GM13976 (cell line): Measurements from ENCODE around the gene CAMK2A.
A peak's percentile ranks its signal among the peaks of the same experiment; 100 is the strongest.

Source experiments
- DNase-seq: peaks from one replicate; pipeline ENCODE4 v3.0.0; 2012; ENCODE audit warnings: low spot score
- CTCF ChIP-seq: IDR thresholded peaks from 2 replicates; pipeline ENCODE4 v1.5.1; 2012; ENCODE audit warnings: borderline replicate concordance, mild to moderate bottlenecking; ENCODE audit not compliant: insufficient read depth; ENCODE audit errors: extremely low read depth, missing control alignments, control extremely low read depth
- in situ Hi-C: fragments of 300-500 bp; cut with MboI; formaldehyde crosslinking; loops from one replicate; pipeline ENCODE4 v1.12.0; 2022; ENCODE audit warnings: low sequenced_read_pairs, mixed read lengths, inconsistent platforms; ENCODE audit not compliant: unreplicated experiment

The CAMK2A gene

DNA sequence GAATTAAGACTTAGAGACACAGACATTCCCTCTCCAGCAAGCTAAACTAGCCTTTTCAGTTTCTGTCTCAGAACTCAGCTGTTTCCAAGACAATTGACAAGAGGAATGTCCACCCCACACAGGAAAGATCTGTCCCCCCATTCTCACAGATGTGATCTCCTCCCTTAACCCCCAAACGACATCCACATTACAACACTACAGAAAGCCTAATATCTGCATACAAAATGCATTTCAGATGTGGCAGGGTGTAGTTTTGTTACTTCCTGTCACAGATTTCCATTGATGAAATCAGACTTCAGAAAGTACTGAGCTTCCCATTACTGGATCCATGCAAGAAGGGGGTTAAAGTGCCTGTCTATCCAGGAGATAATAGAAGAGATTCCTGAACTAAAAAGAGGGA lies 16.0 kb upstream of the CAMK2A start:
- DNase-seq = no peak

GRCh38 chr5:150305095-150305494 lies 15.5 kb upstream of the CAMK2A start:
- TF ChIP-seq CTCF = no peak
- DNase-seq = no peak
- in situ Hi-C loops = no loop called here

More for the DNA sequence above, 16.0 kb upstream of the CAMK2A start:
- no peak for TF ChIP-seq CTCF
- in situ Hi-C loops = no loop called here

GRCh38 chr5:150304481-150305081 lies 15.0 kb upstream of the CAMK2A start:
- TF ChIP-seq CTCF = no peak
- in situ Hi-C loops = no loop called here
- no peak for DNase-seq

DNA sequence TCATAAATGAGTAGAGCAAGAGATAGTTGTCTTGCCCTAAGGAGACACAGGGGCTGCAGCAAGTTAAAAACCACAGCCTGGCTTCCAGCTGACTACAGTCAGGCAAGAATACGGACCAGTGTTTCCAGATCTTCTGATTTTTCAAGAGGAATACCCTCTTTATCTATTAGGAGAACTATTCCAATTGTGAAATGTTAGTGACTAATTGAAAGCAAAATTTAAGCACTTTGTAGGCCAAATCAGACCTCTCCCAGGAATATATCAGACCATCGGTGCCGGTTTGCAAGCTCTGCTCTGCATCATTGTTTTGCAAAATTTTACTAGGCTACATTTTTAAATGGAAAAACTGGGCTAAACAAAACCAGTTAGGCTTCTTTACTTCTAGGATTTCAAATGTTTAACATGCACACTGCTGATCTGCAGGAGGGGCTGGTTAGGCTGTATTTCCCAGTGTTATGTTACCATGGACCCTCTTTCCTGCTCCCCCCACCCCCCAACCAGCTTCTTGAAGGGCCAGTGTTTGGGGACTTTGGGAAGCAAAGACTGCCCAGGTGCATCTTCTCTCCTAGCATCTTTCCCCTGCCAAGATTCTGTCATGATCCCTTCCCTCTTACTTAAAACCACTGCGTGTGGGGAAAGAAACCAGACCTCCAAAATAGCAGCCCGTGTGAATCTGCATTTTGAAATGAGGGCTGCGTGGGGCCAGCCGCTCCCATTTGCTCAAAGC lies 14.2 kb upstream of the CAMK2A start:
- no peak for TF ChIP-seq CTCF
- in situ Hi-C loops = no loop called here
- no peak for DNase-seq

DNA sequence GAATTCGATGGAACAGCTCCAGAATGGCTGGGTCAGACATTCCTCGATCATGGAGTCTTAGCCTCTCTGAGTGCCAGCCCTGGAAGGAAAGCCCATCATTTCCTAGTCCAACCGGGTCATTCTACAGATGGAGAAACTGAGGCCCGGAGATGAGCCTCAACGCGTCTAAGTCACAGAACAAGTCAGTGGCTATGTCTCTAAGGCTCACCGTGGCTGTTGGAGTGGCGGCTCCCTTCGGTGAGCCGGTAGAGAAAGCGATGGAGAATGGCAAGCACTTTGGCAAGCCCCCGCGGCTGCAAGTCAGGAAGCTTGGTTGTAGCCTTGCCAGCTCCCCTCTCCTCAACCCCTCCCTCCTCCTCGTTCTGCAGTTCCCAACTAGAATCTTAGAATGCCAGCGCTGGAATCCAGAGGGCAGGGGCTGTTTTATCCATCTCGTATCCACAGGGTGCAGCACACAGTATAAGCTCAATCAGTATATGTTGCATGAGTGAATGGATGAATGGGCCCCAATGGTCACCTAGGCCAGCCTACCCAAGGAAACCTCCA lies 13.6 kb upstream of the CAMK2A start:
- no peak for TF ChIP-seq CTCF
- in situ Hi-C loops = no loop called here
- DNase-seq = no peak

DNA sequence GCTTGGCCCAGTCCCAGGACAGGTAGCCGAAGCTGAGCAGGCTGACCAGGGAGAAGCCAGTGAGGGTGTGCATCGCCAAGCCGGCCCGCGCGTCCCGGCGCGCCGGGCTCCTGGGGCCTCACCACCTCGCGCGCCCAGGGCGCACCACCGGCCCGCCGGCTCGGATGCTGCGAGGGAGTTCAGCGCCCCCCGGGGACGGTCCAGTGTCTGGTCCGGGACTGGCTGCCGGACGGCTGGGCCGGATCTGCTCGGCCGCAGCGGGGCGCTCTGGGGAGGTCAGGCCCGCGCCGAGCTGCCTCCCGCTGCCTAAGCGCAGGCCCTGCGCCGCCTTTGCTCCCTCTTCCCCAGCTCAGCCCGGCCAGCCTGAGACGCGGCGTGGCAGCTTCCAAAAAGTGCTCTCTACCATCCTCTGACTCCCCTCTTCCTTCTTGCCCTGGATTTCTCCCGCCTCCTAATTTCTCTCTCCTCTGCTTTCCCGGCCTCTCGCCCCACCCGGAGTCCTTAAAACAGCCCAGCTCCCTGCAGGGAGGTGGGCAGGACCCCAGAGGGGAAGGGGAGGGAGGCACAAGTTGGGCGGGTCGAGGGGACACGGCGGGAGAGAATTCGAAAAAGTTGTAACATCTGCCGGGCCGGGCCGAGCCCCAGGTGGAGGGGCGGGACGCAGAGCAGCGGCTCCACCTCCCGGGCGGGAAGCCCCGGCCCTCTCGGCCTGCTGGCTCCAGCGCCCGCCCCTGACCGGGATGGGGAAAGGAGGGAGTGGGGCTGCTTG lies 12.9 kb upstream of the CAMK2A start, which contains the start of gene ARSI:
Gene ARSI, minus strand, starts transcription at position 605 of the 769 bp plus-strand sequence. Its CDS starts 532 bp downstream, at position 73.
- in situ Hi-C loops = no loop called here
- no peak for TF ChIP-seq CTCF
- DNase-seq = peak; percentile 41
